ENCODE data around the gene ZNF716. TPM values are rescaled to one million over a fixed set of nuclear protein-coding genes. Genes with fewer than 3 reads are reported as not detected.

The ZNF716 gene
- total and polyA plus RNA-seq, 2 donors = not detected

DNA sequence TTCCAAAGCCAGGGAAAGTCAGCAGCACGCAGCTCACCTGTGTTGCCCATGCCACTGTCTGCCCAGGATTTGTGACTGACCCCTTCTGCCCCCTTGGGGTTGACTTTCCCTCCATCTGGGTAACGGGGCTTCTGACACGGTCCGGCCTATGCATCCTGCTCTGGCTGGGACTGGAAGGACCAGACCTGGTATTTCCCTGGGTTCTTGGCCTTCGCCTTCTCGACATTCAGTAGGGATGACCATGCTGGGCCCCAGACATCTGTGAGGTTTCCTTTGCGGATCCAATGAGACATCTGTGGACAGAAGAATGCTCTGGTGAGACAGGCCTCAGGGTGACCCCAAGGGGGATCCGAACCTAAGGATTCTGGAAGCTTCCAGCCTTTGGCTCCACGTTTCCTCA, 34.2 kb upstream of the ZNF716 start:
- H3K27ac ChIP-seq (ENCODE audit: low read depth) = no peak overlapping the region
- no peak overlapping the region for H3K4me3 ChIP-seq (ENCODE audit: low read depth, low read length)
- WGBS = 67% methylated on average over 9 of the region's 9 CpGs
- H3K4me1 ChIP-seq (ENCODE audit: insufficient read depth) = no peaks in the 10 kb centered on the region
- DNase-seq (ENCODE audit: extremely low spot score) = no peak
- H3K36me3 ChIP-seq (ENCODE audit: insufficient read depth) = no peaks in the 10 kb centered on the region

DNA sequence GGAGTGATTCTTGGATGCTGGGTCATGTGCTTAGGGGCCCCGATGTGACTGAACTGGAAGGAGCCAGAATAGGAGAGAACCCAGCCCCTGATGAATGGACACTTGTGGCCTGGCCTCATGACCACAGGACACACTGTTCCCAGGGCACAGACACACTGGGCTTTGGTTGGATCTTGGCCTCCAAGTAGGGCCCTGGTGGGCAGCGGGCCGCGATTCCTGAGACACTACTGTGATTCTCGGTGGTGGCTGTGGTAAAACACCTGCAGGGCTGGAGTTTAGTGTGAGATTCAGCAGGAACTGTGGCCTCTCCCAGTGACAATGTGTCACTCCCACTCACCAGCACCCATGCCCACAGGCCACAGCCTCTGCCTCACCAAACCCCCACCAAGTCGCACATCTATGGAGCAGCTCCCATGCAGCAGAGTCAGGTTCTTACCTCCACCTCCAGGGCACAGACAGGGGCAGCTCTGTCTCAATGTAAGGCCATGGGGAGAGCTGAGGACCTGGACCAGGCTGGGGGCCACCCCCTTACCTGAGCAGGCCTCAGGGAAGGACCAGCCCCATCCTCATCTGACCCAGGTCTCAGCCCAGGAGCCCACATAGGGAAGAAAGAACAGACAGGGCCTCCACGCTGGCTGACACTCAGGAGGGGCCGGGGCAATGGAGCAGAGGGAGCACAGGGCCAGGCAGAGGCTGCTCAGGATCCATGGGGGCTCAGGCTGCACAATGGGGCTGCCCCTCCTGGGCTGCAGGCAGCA, 33.2 kb upstream of the ZNF716 start:
- 83% methylated on average over 8 of the region's 8 CpGs for WGBS
- H3K36me3 ChIP-seq (ENCODE audit: insufficient read depth) = no peaks in the 10 kb centered on the region
- DNase-seq (ENCODE audit: extremely low spot score) = no peak
- H3K27ac ChIP-seq (ENCODE audit: low read depth) = no peak overlapping the region
- no peak overlapping the region for H3K4me3 ChIP-seq (ENCODE audit: low read depth, low read length)
- H3K4me1 ChIP-seq (ENCODE audit: insufficient read depth) = no peaks in the 10 kb centered on the region

DNA sequence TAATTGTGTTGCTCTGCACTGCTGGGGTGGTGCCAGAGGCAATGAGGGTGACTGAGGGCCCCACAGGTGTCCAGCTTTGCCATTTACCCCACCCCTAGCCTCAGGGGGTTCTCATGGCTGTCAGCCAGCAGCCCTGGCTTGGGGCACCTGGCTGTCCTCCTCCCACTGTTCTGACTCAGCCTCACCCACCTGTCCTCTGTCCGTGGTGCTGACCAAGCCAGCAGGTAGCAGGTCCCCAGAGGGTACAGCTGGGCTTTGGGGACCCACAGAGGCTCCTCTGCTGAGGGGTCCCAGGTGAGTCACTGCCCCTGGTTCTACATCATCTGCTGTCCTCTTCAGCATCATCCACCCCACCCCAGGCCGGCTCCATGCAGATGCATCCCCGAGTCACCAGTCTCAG, 32.2 kb upstream of the ZNF716 start:
- no peak overlapping the region for H3K4me3 ChIP-seq (ENCODE audit: low read depth, low read length)
- no peaks in the 10 kb centered on the region for H3K4me1 ChIP-seq (ENCODE audit: insufficient read depth)
- no peak overlapping the region for H3K27ac ChIP-seq (ENCODE audit: low read depth)
- DNase-seq (ENCODE audit: extremely low spot score) = no peak
- H3K36me3 ChIP-seq (ENCODE audit: insufficient read depth) = no peaks in the 10 kb centered on the region
- WGBS = 56% methylated on average over 3 of the region's 3 CpGs

DNA sequence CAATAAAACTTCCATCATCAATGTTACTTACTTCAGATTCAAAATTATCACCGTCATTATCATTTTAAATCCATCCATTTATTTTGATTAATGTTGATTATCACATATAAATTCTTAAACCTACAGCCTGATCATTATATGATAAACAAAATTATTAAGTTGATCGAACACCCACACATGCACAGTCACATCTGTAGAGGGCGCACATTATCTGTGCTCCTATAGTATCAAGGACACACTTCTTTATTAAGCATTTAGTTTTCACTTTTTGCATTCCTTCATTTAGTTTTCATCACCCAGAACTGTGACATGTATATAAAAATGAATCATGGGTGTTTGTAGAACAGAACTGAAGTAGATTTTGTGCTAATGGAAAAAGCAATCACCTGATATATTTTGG, 26.2 kb upstream of the ZNF716 start:
- no peak for DNase-seq (ENCODE audit: extremely low spot score)
- 48% methylated on average over 3 of the region's 3 CpGs for WGBS
- no peak overlapping the region for H3K27ac ChIP-seq (ENCODE audit: low read depth)
- no peaks in the 10 kb centered on the region for H3K4me1 ChIP-seq (ENCODE audit: insufficient read depth)
- H3K36me3 ChIP-seq (ENCODE audit: insufficient read depth) = no peaks in the 10 kb centered on the region
- no peak overlapping the region for H3K4me3 ChIP-seq (ENCODE audit: low read depth, low read length)

DNA sequence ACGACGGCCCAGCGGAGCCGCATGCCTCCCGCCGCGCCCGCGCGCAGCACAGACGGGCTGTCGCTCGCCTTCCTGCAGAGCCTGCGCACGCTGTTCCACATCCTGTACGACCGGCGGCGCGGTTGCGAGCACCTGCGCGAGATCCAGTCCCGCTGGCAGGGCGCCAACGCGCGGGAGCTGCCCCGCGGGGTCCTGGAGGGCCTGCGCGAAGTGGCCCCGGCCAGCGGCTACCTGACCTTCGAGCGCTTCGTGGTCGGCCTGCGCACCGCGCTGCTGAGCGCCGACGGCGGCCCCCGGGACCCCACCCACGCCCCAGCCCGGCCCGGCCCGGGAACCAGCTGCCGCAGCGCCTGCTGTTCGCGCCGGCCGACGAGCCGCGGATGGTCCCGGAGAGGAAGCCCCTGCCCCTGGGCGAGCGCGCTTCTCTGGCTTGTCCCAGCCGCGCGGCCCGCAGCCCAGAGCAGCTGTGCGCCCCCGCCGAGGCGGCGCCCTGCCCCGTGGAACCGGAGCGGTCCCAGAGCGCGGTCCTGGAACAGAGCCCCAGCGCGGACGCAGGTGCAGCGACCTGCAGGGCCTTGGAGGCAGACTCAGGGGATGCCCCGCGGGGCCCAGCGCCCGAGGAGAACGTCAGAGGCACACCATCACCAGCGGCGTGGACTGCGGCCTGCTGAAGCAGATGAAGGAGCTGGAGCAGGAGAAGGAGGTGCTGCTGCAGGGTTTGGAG, 25.3 kb upstream of the ZNF716 start:
- DNase-seq (ENCODE audit: extremely low spot score) = no peak
- Histone ChIP-seq H3K4me3 (ENCODE audit: low read depth, low read length) (no peak overlapping the region), H3K27ac (ENCODE audit: low read depth) (no peak overlapping the region), H3K4me1 (ENCODE audit: insufficient read depth) (no peaks in the 10 kb centered on the region), H3K36me3 (ENCODE audit: insufficient read depth) (no peaks in the 10 kb centered on the region)
- 55% methylated on average over 89 of the region's 89 CpGs for WGBS

DNA sequence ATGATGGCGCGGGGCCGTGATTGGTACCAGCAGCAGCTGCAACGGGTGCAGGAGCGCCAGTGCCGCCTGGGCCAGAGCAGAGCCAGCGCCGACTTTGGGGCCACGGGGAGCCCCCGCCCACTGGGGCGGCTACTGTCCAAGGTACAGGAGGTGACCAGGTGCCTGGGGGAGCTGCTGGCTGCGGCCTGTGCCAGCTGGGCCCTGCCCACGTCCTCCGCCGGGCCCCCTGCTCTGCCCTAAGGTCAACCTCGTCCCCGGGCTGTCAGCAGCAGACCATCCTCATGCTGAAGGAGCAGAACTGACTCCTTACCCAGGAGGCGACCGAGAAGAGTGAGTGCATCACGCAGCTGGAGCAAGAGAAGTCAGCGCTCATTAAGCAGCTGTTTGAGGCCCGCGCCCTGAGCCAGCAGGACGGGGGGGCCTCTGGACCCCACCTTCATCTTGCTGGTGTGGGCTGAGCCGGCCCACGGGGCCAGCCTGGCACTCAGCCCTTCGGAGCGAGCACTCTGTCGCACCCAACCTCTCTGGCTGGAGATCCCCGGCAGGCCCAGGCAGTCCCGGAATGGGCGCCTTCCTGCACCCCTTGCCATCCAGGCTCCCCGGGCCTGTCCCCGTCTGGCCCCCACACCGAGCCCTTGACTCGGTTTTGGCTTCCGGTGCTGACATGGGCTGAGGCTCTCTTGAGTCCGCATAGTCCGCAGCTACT, 24.6 kb upstream of the ZNF716 start:
- Histone ChIP-seq H3K4me3 (ENCODE audit: low read depth, low read length) (no peak overlapping the region), H3K27ac (ENCODE audit: low read depth) (no peak overlapping the region), H3K4me1 (ENCODE audit: insufficient read depth) (no peaks in the 10 kb centered on the region), H3K36me3 (ENCODE audit: insufficient read depth) (no peaks in the 10 kb centered on the region)
- 74% methylated on average over 39 of the region's 39 CpGs for WGBS
- DNase-seq (ENCODE audit: extremely low spot score) = no peak

DNA sequence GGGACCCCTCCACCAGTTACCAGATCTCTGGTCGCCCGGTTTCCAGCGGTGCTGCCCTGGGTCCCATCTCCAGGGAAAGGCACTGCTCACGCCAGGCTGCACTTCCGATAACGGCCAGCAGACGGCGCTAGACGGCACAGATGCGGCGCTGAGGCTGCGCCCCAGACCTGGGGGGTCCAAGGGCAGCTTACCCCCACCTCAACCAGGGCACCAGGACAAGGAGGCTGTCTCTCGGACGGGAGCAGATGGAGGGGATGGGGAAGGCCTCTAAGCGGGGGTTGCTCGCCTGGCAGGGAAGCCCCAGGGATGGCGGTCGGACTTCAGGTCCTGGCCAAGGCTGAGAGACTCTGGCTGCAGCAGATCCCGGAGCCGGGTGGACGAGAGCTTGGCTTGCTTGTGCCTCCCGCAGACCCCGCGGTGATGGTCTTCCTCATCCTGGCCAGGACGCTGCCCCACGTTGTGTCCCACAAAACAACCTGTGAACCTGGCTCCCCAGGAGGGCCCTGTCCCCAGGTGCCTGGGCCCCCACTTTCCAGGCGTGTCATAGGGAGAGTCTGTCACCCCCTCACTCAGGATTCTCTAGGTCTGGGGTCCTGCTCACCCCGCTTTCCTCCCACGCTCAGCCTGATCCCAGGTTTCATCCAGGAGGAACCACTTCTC, 23.9 kb upstream of the ZNF716 start:
- DNase-seq (ENCODE audit: extremely low spot score) = no peak
- H3K27ac ChIP-seq (ENCODE audit: low read depth) = no peak overlapping the region
- no peaks in the 10 kb centered on the region for H3K4me1 ChIP-seq (ENCODE audit: insufficient read depth)
- WGBS = 63% methylated on average over 29 of the region's 29 CpGs
- no peak overlapping the region for H3K4me3 ChIP-seq (ENCODE audit: low read depth, low read length)
- H3K36me3 ChIP-seq (ENCODE audit: insufficient read depth) = no peaks in the 10 kb centered on the region

DNA sequence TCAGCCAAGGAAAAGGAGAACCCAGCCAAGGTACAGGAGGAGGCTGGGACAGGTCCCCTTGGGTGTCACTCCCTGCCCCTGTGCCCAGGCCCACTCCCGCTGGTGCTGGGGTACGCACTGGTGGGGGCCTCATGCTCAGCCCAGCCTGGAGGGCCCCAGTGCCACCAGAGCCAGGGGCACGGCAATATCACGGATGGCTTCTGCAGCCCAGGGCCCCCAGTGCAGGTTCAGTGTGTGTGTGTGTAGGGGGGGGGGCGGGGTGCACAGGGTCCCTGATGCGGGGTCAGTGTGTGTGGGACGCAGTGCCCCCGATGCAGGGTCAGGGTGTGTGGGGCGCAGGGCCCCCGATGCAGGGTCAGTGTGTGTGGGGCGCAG, 23.4 kb upstream of the ZNF716 start:
- Histone ChIP-seq H3K36me3 (ENCODE audit: insufficient read depth) (no peaks in the 10 kb centered on the region), H3K4me3 (ENCODE audit: low read depth, low read length) (no peak overlapping the region), H3K27ac (ENCODE audit: low read depth) (no peak overlapping the region), H3K4me1 (ENCODE audit: insufficient read depth) (no peaks in the 10 kb centered on the region)
- no peak for DNase-seq (ENCODE audit: extremely low spot score)
- 86% methylated on average over 11 of the region's 11 CpGs for WGBS

DNA sequence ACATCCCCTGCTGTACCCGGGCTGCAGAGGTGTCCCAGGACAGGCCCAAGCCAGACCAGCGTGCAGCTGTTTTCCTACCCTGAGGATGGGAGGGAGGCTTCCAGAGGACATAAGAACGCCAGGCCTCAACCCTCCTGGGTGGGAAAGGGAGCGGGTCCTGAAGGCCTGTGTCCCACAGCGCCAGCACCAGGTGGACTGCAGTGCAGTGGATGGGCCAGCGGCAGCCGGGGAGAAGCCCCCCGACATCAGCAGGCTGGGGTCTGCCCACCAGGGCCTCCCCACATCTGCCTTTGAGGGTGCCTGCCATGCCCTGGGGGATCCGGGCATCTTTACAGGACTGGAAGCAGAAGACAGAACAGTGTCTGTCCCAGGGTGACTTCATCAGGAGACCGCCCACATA, 22.8 kb upstream of the ZNF716 start:
- WGBS = 90% methylated on average over 10 of the region's 10 CpGs
- no peaks in the 10 kb centered on the region for H3K4me1 ChIP-seq (ENCODE audit: insufficient read depth)
- H3K27ac ChIP-seq (ENCODE audit: low read depth) = no peak overlapping the region
- H3K36me3 ChIP-seq (ENCODE audit: insufficient read depth) = no peaks in the 10 kb centered on the region
- H3K4me3 ChIP-seq (ENCODE audit: low read depth, low read length) = no peak overlapping the region
- no peak for DNase-seq (ENCODE audit: extremely low spot score)

DNA sequence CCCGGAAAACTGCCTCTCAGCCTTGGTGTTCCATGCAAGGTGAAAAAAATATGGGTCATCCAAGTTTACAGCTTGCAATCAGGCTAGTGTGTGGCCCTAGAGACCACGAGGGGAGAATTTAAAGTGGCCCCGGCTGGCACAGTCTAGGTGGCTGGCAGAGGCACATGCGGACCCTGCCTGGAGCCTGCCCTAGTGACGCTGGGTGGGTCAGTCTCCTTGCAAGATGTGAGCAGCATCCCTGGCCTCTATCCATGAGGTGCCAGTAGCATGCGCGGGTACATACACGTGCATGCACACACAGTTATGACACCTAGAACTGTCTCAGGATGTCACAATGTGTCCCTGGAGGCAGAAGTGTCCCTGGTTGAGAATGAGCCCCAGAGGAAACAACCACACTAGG, 22.4 kb upstream of the ZNF716 start:
- DNase-seq (ENCODE audit: extremely low spot score) = no peak
- Histone ChIP-seq H3K36me3 (ENCODE audit: insufficient read depth) (no peaks in the 10 kb centered on the region), H3K4me3 (ENCODE audit: low read depth, low read length) (no peak overlapping the region), H3K4me1 (ENCODE audit: insufficient read depth) (no peaks in the 10 kb centered on the region), H3K27ac (ENCODE audit: low read depth) (no peak overlapping the region)
- 80% methylated on average over 8 of the region's 8 CpGs for WGBS

DNA sequence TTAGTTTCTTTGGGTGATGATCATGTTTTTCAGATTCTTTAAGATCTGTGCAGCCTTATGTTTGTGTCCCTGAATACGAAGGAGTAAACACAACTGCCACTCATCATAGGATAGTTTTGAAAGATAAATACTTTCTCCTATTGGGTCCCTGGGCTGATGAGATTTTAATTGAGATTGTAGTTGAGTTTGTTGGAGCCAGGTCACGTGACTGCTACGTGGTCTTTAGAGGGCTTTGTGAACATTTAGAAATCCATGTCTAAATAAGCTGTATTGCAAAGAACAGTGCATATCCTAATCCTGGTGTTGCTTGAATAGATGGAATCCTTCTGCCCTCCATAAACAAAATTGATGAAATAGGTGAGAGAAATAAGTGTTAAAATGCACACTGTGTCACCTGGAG, 17.4 kb upstream of the ZNF716 start:
- no peak for DNase-seq (ENCODE audit: extremely low spot score)
- 44% methylated on average over 3 of the region's 3 CpGs for WGBS
- H3K4me1 ChIP-seq (ENCODE audit: insufficient read depth) = no peaks in the 10 kb centered on the region
- H3K4me3 ChIP-seq (ENCODE audit: low read depth, low read length) = no peak overlapping the region
- no peaks in the 10 kb centered on the region for H3K36me3 ChIP-seq (ENCODE audit: insufficient read depth)
- no peak overlapping the region for H3K27ac ChIP-seq (ENCODE audit: low read depth)

DNA sequence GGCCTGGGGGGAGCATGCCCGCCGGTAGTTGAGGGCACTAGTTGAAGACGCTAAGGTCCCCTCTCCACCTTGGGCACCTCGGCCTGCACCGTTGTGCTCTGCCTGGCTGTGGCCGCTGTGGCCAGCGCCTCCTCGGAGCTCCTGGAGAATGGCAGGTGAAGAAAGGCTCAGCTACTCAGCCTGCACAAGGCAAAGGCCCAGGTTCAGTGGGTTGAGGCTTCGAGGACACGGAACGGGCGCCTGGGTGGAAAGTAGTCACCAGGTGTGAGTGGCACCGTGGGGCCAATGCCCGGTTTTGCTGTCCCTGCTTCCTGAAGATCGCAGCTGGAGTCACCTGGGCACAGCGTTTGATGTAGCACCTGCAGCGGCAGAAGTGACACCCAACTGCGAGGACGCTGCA, 12.4 kb upstream of the ZNF716 start:
- 88% methylated on average over 19 of the region's 19 CpGs for WGBS
- DNase-seq (ENCODE audit: extremely low spot score) = no peak
- no peaks in the 10 kb centered on the region for H3K4me1 ChIP-seq (ENCODE audit: insufficient read depth)
- H3K4me3 ChIP-seq (ENCODE audit: low read depth, low read length) = no peak overlapping the region
- H3K27ac ChIP-seq (ENCODE audit: low read depth) = no peak overlapping the region
- no peaks in the 10 kb centered on the region for H3K36me3 ChIP-seq (ENCODE audit: insufficient read depth)

DNA sequence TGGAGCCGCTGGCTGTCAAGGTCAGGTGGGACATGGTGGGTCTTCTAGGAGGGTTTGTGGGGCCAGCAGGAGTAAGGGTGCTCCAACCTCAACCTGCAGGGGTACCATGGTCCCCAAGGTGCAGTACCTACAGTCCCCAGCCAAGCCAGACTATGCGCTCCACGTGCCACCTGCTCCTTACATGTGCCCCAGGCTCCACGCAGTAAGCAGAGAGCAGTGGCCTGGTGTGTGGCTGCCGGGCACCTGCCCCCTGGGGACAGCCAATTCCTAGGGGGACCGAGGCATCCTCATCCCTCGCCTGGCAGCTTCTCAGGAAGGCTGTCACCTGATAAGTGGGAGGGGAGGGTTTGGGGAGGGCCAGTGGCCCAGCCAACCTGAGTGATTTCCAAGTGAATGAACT, 11.7 kb upstream of the ZNF716 start:
- Histone ChIP-seq H3K4me1 (ENCODE audit: insufficient read depth) (no peaks in the 10 kb centered on the region), H3K36me3 (ENCODE audit: insufficient read depth) (no peaks in the 10 kb centered on the region), H3K27ac (ENCODE audit: low read depth) (no peak overlapping the region), H3K4me3 (ENCODE audit: low read depth, low read length) (no peak overlapping the region)
- 74% methylated on average over 7 of the region's 7 CpGs for WGBS
- no peak for DNase-seq (ENCODE audit: extremely low spot score)

DNA sequence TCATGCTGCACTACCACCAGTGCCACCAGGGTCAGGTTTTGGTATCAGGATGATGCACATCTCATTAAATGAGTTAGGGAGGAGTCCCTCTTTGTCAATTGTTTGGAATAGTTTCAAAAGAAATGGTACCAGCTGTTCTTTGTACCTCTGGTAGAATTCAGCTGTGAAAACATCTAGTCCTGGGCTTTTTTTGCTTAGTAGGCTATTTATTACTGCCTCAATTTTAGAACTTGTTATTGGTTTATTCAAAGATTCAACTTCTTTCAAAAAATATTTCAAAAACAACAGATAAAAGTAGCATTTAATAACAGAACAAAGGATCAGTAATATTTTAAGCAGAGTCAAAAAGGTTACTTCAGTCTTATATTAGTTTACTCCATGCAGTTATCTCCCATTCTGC, 6.4 kb upstream of the ZNF716 start:
- Histone ChIP-seq H3K4me1 (ENCODE audit: insufficient read depth) (no peaks in the 10 kb centered on the region), H3K4me3 (ENCODE audit: low read depth, low read length) (no peak overlapping the region), H3K27ac (ENCODE audit: low read depth) (no peak overlapping the region), H3K36me3 (ENCODE audit: insufficient read depth) (no peaks in the 10 kb centered on the region)
- DNase-seq (ENCODE audit: extremely low spot score) = no peak

Measured in urinary bladder (tissue), 4 donors.